NCI-H526 treated with DMSO at 0.1 percent for 48 hours (cell line): ENCODE results near the gene DAPL1.

ENCODE experiments used
- DNase-seq: peaks from one replicate; lab custom pipeline; 2025; lab: John Stamatoyannopoulos, UW

DAPL1 gene

DNA sequence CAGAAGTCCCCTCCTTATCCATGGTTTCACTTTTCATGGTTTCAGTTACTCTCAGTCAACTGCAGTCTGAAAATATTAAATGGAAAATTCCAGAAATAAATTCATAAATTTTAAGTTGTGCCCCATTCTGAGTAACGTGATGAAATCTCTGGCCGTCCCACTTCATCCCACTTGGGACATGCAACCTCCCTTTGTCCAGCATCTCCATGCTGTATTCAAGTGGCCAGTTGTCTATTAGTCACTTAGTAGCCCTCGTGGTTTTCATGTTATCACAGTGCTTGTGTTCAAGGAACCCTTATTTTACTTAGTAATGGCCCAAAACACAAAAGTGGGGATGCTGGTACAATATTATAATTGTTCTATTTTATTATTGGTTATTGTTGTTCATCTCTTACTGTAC is 18.0 kb upstream of the DAPL1 start:
- no peak for DNase-seq

DNA sequence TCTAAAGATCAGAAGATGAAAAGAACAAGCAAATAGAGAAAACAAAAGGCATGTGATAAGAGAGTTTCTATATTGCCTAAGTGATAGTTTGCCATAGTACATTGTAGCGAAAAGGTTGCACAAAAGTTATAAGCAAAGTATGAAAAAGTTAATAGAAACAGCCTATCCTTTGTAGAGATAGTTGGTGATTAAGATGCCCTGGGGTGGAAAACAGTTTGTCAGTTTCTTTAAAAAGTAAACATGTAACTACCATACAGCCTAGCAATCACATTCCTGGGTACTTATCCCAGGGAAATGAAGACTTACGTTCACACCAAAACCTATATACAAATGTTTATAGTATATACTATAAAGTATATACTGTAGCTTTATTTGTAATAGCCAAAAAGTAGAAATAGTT is 16.9 kb upstream of the DAPL1 start:
- DNase-seq: no peak

DNA sequence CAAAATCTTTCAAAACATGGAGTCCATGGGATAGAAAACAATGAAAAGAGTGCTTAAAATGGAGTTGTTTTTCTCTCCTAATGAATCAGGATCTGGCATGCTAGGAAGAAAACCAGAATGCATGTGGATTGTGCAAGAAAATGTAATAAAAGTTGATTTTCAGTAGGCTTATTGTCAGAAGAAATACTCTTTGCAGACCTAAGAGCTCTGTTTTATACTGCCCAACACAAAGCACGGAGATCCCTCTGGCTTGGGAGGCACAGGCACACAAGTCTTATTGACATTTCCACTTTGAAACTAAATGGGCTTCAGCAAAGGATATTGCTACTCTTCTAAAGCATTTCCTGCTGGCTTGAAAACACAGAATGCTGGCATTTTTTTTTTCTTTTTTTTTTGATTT is 15.5 kb upstream of the DAPL1 start:
- DNase-seq: no peak

DNA sequence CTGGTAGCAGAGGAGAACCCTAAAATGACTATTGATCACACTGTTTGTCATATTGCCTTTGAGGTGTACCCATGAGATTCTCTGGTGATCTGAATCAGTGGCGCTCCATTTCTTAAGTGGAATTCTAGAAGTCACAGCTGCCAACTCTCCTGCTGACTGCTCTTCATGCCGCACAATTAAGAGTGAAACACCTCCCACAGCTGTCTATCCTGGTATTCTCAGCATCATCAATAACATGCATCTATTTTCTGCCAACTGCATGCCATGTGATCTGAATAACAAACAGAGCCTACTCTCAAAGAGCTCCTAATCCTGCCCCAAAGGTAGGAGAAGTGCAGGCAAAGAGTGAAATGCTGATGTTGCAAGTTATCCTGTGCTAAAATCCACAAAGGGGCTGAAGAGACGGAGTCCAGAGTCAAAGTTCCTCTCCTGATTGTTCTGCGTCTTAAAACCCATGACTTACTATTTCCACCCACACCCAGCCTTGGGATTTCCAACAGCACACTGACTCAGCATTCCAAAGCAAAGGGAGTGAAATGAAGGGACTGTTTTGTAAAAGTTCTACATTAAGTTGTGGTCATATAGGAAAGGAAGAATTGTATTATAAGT is 13.7 kb upstream of the DAPL1 start:
- no peak for DNase-seq

DNA sequence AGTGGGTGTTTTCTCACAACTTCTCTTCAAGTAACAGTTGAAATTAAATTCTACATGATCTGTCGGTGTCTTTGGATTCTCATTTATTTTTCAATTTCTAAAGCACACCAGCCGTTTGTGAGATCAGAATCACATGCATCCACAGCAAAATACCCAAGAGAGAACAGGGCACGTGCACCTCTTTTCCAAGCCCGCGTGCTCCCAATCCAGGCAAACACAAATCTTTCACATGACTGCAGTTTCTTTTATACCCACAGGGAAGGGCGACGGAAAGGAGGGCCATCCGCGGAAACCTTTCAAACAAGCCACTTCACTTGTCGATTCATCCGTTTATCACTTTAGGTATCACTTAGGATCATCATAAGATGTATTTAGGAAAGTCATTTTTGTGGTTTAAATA is 13.0 kb upstream of the DAPL1 start:
- no peak for DNase-seq

DNA sequence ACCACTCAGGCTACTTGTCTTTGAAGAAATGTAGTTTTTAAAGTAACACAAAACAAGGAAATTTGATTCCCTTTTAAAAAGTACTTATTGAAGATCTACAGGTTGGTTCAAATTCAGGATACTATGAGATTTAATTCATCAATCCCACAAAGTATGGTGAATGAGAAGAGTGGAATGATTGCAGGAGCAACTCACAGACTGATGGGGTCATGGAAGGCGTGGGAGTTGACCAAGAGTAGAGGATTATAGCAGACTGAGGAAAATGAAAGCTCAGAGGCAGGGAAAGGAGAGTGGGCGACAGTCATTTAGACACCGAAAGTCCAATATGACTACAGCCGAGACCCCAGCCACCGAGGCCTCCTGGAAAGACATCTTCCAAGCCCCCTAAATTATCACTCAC is 12.5 kb upstream of the DAPL1 start:
- DNase-seq: no peak

DNA sequence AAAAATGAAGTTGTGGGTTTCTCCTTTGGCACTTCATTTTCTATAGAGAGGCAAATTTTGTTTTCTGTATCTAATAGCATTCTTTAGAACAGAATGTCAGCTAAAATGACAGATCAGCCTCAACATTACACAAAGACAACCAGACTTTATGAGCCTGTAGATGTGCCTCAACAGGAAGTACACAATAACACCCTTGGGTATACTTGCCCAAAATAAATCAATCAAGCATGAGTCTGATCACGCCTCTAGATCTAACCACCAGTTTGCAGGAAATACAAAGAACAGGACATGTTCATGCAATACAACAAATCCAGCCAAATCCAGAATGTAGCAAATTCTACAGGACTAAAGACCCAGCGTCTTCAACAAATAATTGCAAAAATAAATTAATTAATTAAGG is 11.2 kb upstream of the DAPL1 start:
- no peak for DNase-seq

DNA sequence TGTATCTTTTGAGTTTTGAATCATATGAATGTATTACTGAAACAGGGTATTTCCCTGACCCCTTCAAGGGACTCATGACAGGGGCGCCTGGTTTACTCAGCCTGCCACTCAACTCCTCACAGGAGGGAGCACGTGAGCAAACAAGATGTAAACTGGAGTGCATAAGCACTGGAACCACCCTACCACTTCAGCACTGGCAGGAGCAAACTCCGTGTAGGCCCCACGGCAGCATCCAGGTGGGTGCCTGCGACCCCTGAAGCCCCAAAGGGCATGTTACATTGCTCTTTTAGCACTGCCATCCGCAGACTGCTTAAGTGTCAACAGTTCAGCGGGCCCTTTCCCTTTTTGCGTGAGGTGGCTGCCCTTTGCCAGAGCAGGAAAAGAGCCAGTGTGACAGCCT is 8.2 kb upstream of the DAPL1 start:
- no peak for DNase-seq

DNA sequence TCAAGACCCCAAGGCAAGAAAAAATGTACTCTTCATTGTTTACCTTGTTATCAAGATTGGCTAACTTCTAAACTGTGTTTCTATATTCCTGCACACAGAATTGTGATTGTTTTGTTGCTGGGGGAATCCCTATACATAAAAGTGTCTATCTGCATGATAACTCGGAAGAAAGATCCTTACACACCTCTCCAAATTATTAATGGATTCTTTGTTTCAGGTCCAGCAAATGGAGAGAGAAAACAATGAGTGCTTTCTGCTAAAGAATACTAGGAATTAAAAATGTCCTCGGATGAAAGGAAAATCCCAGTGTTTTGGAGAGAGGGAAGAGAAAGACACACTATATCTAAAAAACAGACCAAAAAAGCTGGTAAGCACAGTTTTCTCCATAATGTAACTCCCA is 6.2 kb upstream of the DAPL1 start:
- no peak for DNase-seq

DNA sequence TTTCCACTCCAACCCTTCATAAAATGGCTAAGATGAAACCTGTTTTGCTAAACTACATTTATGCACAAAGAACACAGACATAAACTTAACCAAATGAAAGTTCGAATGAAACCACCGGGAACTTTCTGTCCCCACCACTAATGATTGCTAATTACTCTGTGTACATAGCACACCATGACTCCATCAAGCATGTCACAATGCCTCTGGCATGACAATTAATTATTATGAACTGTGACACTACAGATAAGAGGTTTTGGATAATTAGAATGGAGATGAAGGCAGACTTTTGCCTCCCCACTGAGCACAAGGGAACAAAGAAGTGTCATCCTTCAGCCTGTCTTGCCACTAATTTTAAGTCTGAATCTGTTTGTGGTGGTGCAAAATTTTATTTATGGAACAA is 1.5 kb downstream of the DAPL1 start:
- DNase-seq: no peak

DNA sequence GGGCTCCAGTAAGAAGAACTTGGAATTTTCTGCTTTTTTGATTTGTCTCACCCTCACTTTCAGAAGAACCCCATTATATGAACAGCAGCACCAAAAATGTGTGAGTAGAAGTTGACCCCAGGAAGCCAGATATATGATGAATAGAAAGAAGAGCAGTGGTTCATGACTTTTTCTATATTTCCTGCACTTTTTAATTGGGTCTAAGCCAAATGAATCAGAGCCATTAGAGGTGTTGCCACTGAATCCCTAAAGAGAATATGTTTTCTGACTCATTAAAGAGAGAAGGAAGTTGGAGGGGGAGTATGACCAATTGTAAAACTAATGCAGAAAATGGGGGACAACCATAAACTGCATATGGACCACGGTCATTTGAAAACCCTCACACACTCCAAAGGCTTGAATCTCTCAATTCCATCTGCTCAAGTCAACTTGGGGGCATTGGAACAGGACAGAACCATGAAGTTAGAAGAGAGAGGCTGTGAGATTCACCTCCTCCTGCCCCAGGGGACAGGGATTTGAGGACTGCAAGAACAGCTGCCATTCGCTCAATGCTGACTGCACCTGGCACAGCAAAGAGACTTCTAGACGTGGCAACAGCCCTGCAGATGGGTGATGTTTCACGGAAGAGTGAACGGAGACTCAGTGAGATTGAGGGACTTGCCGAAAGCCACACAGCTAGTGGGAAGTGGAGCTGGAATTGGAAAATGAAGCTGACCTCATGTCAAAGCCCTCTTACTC is 3.0 kb downstream of the DAPL1 start:
- DNase-seq: no peak

DNA sequence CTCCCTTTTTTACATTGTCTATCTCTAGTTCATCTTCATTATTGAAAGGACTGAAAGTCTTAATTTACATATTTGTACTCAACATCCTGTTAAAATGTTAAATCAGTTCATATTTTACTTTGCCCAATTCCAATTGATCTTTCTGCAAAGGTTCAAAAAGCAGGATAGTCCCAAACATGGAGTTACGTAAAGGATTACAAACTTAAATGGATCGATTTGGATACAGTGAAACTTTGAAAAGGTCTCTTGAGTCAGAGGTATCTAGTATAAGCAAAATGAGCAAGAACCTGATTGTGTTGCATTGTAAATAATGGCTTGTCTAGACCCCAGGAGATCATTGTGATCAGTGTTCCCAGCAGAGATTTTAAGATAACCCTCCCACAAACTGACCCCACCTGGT is 4.1 kb downstream of the DAPL1 start:
- DNase-seq: no peak

DNA sequence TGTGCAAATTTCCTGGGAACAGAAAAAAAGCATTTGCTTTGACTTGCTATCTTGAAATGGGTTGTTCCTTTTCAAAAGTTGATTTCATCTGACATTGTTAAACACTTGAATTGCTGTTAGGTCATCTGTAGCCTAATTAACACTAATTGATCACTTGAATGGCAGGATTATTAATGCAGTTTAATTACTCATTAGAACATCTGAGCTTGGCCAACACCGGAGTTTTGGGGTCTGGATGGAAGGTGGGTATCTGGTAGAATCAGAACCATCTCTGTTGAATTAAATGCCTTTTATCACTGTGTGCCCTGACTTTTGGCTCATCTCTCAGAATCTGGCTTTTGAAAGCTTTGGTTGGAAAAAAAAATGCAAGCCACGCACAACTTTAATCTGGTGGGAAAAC is 8.4 kb downstream of the DAPL1 start:
- DNase-seq: no peak

DNA sequence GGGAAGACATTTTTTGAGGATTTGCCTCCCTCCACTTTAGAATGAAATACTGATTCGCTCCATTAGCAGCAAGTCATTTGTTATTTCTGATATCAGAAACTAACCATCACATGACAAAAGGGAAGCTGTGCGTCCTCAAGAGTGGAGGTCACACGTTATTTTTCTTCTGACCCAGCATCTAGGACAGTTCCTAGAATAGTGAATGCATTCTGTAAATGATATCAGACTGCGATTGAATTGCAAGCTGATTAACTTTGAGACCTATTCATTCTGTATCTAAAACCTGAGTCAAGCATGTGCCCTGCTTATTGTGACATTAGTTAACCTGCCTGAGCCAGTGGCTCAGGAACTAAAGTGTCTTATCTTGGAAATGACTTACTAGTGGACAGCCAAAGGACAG is 10.1 kb downstream of the DAPL1 start:
- DNase-seq: no peak

DNA sequence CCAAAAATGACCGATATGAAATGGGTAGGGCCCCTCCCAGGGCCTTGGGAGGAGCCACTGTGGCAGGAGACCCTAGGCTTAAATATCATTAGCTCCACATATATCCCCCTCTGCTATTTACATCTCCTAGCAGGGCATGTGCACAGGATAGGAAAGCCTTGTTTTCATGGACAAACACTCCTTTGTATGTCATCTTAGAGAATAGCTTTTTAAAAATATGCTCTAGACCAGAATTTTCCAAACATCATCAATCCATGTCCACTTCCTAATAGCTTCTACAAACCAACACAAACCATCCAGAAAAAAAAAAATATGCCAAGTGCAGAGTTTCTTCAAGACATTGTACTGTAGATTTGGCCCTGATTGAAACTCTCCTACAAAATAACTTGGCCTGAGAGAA is 10.8 kb downstream of the DAPL1 start:
- no peak for DNase-seq

DNA sequence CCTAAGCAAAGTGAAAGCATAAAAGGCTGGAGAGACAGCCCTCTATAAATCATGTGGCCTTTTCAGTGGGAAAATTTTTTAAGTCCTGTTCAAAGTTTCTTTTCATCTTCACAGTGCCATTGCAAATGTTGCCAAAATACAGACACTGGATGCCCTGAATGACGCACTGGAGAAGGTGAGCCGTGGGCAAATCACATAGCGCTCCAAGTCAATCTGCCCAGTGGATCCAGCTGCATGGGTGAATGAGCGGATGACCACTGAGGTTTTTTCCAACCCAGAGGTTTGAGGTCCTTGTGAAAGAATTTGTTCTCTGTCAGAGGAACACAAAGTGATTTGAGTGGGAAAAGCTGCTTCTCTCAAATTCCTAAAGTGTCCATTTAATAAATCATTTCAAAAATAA is 11.8 kb downstream of the DAPL1 start:
- DNase-seq: no peak

DNA sequence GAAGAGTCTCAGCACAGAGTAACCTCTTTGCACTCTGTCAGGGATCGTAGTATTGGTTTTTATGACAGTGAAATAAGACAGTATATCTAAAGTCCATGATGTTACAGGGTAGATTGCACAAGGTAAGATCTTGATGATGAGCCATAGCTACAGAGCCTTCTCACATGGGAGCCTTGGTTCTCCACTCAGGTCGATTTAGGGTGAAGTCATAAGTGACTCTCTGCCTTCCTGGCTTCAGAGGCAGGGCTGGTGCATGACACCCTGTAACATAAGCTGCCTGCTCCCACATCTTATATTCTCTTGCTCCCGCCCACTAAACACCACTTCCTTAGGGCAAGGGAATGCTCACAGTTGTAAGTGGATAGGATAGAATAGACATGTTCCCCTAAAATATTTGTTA is 13.3 kb downstream of the DAPL1 start:
- DNase-seq: no peak

DNA sequence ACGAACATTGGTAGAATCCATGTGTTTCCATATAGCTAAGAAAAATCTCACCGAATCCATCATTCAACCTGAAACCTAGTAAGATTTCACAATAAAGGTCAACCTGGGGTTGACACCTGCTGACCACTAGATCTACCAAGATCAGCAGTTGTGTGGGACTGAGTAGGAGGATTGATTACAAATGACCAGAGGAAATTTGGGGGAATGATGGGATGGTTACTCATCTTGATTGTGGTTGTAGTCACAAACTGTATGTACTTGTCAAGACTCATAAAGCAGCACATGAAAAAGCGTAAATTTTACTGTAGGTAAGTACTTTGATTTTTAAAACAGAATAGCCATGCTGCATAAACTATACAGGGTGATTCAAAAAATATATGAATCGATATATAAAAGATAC is 14.7 kb downstream of the DAPL1 start:
- no peak for DNase-seq

DNA sequence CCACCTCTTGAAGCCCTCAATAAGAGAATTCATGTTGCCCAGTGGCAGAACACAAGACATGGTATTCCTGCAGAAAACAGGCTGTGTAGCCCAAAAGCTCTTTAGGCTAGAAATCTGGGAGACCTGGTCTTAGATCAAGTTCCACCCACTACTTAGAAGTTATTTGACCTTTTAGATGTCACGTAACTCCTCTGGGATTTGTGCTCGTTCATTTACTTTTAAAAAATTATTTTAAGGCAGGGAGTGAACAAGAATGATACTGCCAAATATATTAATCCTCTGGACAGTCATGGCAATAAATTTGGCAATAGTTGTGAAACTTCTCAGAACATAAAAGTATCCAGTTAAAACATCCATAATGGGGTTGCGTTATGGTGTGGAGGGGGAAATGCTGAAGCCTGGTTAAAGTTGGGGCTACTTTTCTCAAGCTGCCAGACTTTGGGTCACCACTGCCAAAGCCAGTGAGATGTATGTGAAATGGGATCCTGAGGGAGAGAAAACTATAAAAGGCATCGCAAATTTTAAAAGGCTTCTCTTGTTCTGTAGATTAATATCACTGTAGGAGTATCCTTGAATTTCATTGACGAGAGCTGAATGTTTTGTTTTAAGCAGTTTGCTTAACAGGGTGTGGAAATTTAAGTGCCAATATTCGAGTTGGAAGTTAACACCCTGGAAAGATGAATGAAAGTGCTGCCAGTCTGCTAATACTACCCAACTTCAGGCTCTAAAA is 15.8 kb downstream of the DAPL1 start:
- DNase-seq: no peak

DNA sequence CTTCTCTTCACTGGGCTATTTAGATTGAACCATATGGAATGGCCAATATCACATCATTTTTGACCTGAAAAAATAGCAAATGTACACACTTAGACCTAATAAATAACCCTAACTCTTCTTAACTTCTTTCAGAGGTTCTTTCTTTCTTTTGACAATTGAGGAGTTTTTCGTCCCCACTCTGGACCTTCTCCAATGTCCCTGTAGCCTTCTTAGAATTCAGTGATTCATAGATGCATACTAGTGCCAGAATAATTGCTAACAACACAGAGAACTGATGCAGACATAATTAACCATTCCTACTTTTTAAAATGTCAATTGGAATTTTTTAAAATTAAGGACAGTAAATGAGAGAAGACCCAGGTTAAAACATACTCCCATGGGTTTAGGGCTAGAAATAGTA is 20.0 kb downstream of the DAPL1 start:
- no peak for DNase-seq

DNA sequence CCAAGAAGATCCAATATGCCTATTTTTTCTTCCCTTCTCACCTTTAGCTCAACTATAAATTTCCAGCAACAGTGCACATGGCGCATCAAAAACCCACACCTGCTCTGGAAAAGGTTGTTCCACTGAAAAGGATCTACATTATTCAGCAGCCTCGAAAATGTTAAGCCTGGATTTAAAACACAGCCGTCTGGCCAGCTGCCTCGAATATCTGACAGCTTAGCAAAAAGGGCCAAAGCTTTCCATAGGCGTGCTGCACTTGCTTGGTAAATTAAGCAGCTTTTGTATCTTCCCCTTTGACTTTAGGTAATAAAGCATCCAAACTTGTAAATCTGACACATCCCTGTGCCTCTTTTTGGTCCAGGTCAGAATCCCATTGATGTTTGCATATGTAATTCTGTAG is 20.5 kb downstream of the DAPL1 start:
- no peak for DNase-seq

DNA sequence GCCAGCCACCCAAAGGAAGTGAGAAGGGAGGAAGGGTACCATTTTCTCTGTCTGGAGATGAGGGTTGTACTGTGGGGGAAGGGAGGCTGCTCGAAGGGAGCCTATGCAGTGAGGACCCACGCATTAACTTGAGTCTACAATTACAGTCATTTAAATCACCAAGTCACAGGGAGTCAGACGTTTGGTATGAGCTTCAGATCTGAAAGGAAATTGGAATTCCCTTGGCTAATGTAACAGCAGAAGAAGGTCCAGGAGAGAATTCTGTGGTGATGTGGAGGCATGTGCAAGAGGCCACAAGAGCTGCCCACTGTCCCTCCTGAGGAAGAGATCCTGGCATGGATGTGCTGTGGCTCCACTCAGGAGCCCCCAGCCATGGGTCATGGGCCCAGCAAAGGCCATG is 22.5 kb downstream of the DAPL1 start:
- no peak for DNase-seq

DNA sequence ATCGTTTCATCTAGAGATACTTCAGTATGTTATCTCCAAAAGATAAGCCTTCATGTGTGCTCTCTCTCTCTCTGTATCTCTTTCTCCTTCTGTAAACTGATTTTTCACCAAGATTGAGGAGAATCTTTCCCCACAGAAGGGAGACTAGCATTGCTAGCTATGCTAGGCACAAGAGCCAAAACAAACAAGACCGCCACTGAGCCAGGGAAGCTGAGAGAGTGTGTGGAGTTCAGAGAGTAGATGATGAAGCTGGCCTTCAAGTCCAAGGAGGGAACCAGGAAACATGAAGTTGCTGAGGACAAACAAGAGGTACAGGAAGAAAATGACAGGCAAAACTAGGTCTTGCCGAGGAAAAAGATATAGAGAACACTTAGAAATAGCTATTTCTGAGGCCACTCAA is 23.4 kb downstream of the DAPL1 start:
- no peak for DNase-seq

DNA sequence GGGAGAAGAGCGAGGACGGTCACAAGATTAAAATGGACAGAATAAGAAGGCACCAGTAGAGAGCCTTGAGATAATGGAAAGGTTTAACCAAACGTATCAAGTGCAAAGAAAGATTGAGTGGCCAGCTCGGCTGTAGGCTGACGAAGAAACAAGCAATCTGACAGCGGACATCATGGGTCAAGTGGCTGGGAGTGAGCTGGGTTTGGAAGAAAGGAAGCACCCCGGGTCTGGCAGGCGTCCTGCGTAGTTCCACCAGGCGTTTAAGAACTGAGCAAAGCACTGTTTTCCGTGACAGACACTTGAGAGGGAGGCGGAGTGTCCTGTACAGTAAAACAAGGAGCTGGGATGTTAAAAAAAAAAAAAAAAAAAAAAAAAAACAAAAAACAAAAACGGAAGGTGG is 27.1 kb downstream of the DAPL1 start:
- no peak for DNase-seq
